ENCODE results near the gene CDYL.

DNA sequence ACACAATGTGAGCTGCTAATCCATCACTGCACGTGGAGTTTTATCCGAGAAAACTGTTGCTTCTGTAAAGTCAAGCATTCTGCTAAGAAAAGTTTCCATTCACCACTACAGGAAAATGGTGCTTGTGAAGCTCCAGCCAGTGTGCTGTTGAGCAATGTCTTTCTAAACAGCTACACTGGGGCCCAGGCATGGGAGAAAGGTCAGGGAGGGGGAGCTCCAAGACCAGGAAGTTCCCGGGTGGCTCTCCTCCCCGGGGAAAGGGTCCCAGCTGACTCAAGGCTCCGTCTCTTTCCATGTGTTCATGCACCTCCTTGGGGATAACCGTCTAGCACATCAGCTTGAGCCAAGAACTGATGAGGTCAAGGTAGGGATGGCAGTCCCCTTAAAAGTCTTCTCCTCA lies 207.1 kb downstream of the CDYL start:
- TF ChIP-seq, protein P1, sequence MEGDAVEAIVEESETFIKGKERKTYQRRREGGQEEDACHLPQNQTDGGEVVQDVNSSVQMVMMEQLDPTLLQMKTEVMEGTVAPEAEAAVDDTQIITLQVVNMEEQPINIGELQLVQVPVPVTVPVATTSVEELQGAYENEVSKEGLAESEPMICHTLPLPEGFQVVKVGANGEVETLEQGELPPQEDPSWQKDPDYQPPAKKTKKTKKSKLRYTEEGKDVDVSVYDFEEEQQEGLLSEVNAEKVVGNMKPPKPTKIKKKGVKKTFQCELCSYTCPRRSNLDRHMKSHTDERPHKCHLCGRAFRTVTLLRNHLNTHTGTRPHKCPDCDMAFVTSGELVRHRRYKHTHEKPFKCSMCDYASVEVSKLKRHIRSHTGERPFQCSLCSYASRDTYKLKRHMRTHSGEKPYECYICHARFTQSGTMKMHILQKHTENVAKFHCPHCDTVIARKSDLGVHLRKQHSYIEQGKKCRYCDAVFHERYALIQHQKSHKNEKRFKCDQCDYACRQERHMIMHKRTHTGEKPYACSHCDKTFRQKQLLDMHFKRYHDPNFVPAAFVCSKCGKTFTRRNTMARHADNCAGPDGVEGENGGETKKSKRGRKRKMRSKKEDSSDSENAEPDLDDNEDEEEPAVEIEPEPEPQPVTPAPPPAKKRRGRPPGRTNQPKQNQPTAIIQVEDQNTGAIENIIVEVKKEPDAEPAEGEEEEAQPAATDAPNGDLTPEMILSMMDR (IDR thresholded peaks at IDR 0.05), result no peak
- TF ChIP-seq POLR2A (IDR thresholded peaks at IDR 0.05), result no peak

Measured in lower leg skin (tissue), 3 donors.